ENCODE results near the gene TRA2B. TPM values are rescaled to one million over a fixed set of nuclear protein-coding genes. Genes with fewer than 3 reads are reported as not detected.

TRA2B gene
- total and polyA plus RNA-seq, 4 experiments from 2014 or later: 121 to 181 (median 179) TPM

Other genes starting within 250 kb of the TRA2B start
- not detected for gene IGF2BP2, start 113.0 kb downstream of the TRA2B start, total RNA-seq
- gene IGF2BP2, start 113.0 kb downstream of the TRA2B start, polyA plus RNA-seq: not detected
- 1 to 10 TPM in 1 of 2 experiments, under 1 TPM in 1; 0.81 to 1.1 TPM for gene ETV5, start 171.1 kb upstream of the TRA2B start, total RNA-seq
- gene ETV5, start 171.1 kb upstream of the TRA2B start, polyA plus RNA-seq: not detected

Data from CD4-positive, alpha-beta memory T cell (primary cell).